T-cell (primary cell): ENCODE results near the gene ANKH. TPM values are rescaled to one million over a fixed set of nuclear protein-coding genes. Genes with fewer than 3 reads are reported as not detected.

Experiments
- ATAC-seq, 4 experiments: fragments of 200-7000 bp in 3 of 4; fragments of 150-1000 bp in 1 of 4; cut with Tn5 transposase; replicated peaks in 1 of 4; 1 replicate in 3 of 4; 2 replicates in 1 of 4; pipeline ENCODE4 v1.10.0; 2021; ENCODE audit warnings: moderate library complexity in 3 of 4, mild to moderate bottlenecking in 2 of 4, moderate number of reproducible peaks in 1 of 4
- CTCF ChIA-PET, 2 donors: fragments of 300-600 bp; sonication (Branson Sonifier 250); formaldehyde crosslinking; loops; one replicate each; lab custom pipeline; 2022; ENCODE audit warnings: antibody characterized with exemption in 2 of 2; lab: Charles Lee
- POLR2A ChIA-PET, 2 donors: fragments of 300-600 bp; sonication (Branson Sonifier 250); formaldehyde crosslinking; loops; one replicate each; lab custom pipeline; 2022; ENCODE audit warnings: antibody characterized with exemption in 2 of 2; lab: Charles Lee
- DNase-seq, 35 experiments: peaks; one replicate each; pipeline versions ENCODE4 v3.0.0 to v3.0.0-alpha.2; 2013 to 2023
- H3K27ac ChIP-seq: one replicate; pipeline ENCODE4 v1.5.1; 2013; ENCODE audit warnings: low read length
- H3K27me3 ChIP-seq, 2 experiments: replicated peaks in 1 of 2; 1 replicate in 1 of 2; 2 replicates in 1 of 2; pipeline versions ENCODE4 v1.6.1 to v1.7.0; 2013; ENCODE audit warnings: low read length in 1 of 2, mixed read lengths in 1 of 2; ENCODE audit not compliant: control insufficient read depth in 2 of 2, insufficient read depth in 2 of 2; ENCODE audit errors: extremely low read depth in 1 of 2
- H3K36me3 ChIP-seq, 2 donors: 1 replicate in 1 of 2; 2 replicates in 1 of 2; pipeline versions ENCODE4 v1.6.1 to v1.7.0; 2013; ENCODE audit warnings: low read length in 1 of 2; ENCODE audit not compliant: control insufficient read depth in 2 of 2, insufficient read depth in 1 of 2; ENCODE audit errors: extremely low read depth in 1 of 2
- H3K4me1 ChIP-seq, 2 experiments: 1 replicate in 1 of 2; 2 replicates in 1 of 2; pipeline versions ENCODE4 v1.6.1 to v1.7.0; 2013; ENCODE audit warnings: low read length in 2 of 2, mixed read lengths in 1 of 2; ENCODE audit not compliant: insufficient read depth in 2 of 2, control insufficient read depth in 1 of 2; ENCODE audit errors: extremely low read depth in 1 of 2
- H3K4me3 ChIP-seq, 2 donors: 1 replicate in 1 of 2; 2 replicates in 1 of 2; pipeline versions ENCODE4 v1.5.1 to v1.7.0; 2013; ENCODE audit warnings: mild to moderate bottlenecking in 2 of 2, low read length in 1 of 2, moderate library complexity in 1 of 2; ENCODE audit not compliant: control insufficient read depth in 1 of 2; ENCODE audit errors: extremely low read depth in 1 of 2
- H3K9me3 ChIP-seq: 2 replicates; pipeline ENCODE4 v1.7.0; 2013
- H3K27ac Mint-ChIP-seq, 2 donors: one replicate each; pipeline ENCODE4 v1.8.0; 2020 to 2021; ENCODE audit warnings: mild to moderate bottlenecking in 2 of 2, mixed read lengths in 2 of 2
- H3K27me3 Mint-ChIP-seq, 2 donors: one replicate each; pipeline ENCODE4 v1.8.0; 2021 to 2022; ENCODE audit warnings: mixed read lengths in 2 of 2
- H3K36me3 Mint-ChIP-seq: one replicate; pipeline ENCODE4 v1.8.0; 2021; ENCODE audit warnings: mixed read lengths
- H3K4me1 Mint-ChIP-seq, 3 donors: one replicate each; pipeline ENCODE4 v1.8.0; 2020 to 2022; ENCODE audit warnings: mixed read lengths in 3 of 3, mild to moderate bottlenecking in 1 of 3
- H3K4me3 Mint-ChIP-seq, 3 donors: one replicate each; pipeline ENCODE4 v1.8.0; 2020 to 2022; ENCODE audit warnings: mild to moderate bottlenecking in 3 of 3, mixed read lengths in 3 of 3, moderate library complexity in 3 of 3
- H3K9me3 Mint-ChIP-seq, 3 donors: one replicate each; pipeline ENCODE4 v1.8.0; 2020 to 2022; ENCODE audit warnings: mixed read lengths in 3 of 3
- WGBS: methylation state at CpG from one replicate; pipeline ENCODE4 v1.1.5; 2013; ENCODE audit warnings: missing lambda C conversion rate; ENCODE audit not compliant: insufficient coverage; 5-methylcytosine and 5-hydroxymethylcytosine counted together
- total RNA-seq, 35 experiments: library from RNA in 6 of 35; stranded (reverse) in 6 of 35; fragments of 120-200 nt in 1 of 35; gene quantifications; one replicate each; pipeline versions ENCODE4 v1.2.1 to v1.2.4 and lab custom pipeline; 2013 to 2026

ANKH gene
- total RNA-seq, 5 donors from 2014 or later (not counting 1 experiment from before 2014, with no cell fraction given): 98.9 to 200 (median 167) TPM

- Mint-ChIP-seq H3K9me3 (no peaks in the 10 kb centered on the region), H3K36me3 (no peaks in the 10 kb centered on the region), H3K27ac (no peak overlapping the region), H3K4me1 (no peaks in the 10 kb centered on the region), H3K4me3 (no peak overlapping the region), H3K27me3 (no peaks in the 10 kb centered on the region)
- Histone ChIP-seq H3K9me3 (no peaks in the 10 kb centered on the region), H3K27me3 (no peaks in the 10 kb centered on the region), H3K27ac (no peak overlapping the region), H3K36me3 (no peaks in the 10 kb centered on the region), H3K4me1 (no peaks in the 10 kb centered on the region), H3K4me3 (no peak overlapping the region)
- POLR2A ChIA-PET: no interaction called here
- ATAC-seq: no peak
- DNase-seq: no peak
- CTCF ChIA-PET: no interaction called here
- WGBS: 77% methylated on average over 4 of the region's 7 CpGs
Observed at GRCh38 chr5:14914193-14914592, 42.6 kb upstream of the ANKH start.

GRCh38 chr5:14913096-14913495 lies 41.5 kb upstream of the ANKH start:
- Histone ChIP-seq H3K9me3 (no peaks in the 10 kb centered on the region), H3K36me3 (no peaks in the 10 kb centered on the region), H3K4me3 (no peak overlapping the region), H3K27me3 (no peaks in the 10 kb centered on the region), H3K27ac (no peak overlapping the region), H3K4me1 (no peaks in the 10 kb centered on the region)
- Mint-ChIP-seq H3K9me3 (no peaks in the 10 kb centered on the region), H3K27ac (no peak overlapping the region), H3K4me1 (no peaks in the 10 kb centered on the region), H3K36me3 (no peaks in the 10 kb centered on the region), H3K27me3 (no peaks in the 10 kb centered on the region), H3K4me3 (no peak overlapping the region)
- ChIA-PET POLR2A (no interaction called here), CTCF (no interaction called here)
- WGBS: 82% methylated on average over 5 of the region's 5 CpGs
- ATAC-seq (no peak), DNase-seq (no peak)

GRCh38 chr5:14912206-14912605 lies 40.6 kb upstream of the ANKH start:
- Mint-ChIP-seq H3K4me1 (no peaks in the 10 kb centered on the region), H3K9me3 (no peaks in the 10 kb centered on the region), H3K27ac (no peak overlapping the region), H3K36me3 (no peaks in the 10 kb centered on the region), H3K27me3 (no peaks in the 10 kb centered on the region), H3K4me3 (no peak overlapping the region)
- no peaks in the 10 kb centered on the region for H3K36me3 ChIP-seq
- no peaks in the 10 kb centered on the region for H3K4me1 ChIP-seq
- no peaks in the 10 kb centered on the region for H3K27me3 ChIP-seq
- H3K4me3 ChIP-seq: no peak overlapping the region
- POLR2A ChIA-PET: no interaction called here
- ATAC-seq: no peak
- no peak overlapping the region for H3K27ac ChIP-seq
- no peaks in the 10 kb centered on the region for H3K9me3 ChIP-seq
- 80% methylated on average over 1 of the region's 7 CpGs for WGBS
- CTCF ChIA-PET: no interaction called here
- DNase-seq: no peak

- DNase-seq (no peak), ATAC-seq (no peak)
- Mint-ChIP-seq H3K4me3 (no peak overlapping the region), H3K36me3 (no peaks in the 10 kb centered on the region), H3K27ac (no peak overlapping the region), H3K27me3 (no peaks in the 10 kb centered on the region), H3K9me3 (no peaks in the 10 kb centered on the region), H3K4me1 (no peaks in the 10 kb centered on the region)
- H3K27me3 ChIP-seq: no peaks in the 10 kb centered on the region
- no peak overlapping the region for H3K4me3 ChIP-seq
- CTCF ChIA-PET: no interaction called here
- no peaks in the 10 kb centered on the region for H3K36me3 ChIP-seq
- H3K4me1 ChIP-seq: no peaks in the 10 kb centered on the region
- no peaks in the 10 kb centered on the region for H3K9me3 ChIP-seq
- POLR2A ChIA-PET: no interaction called here
- no CpG with 5 or more reads among the region's 2 CpGs for WGBS
- H3K27ac ChIP-seq: no peak overlapping the region
Observed at GRCh38 chr5:14909369-14909768, 37.8 kb upstream of the ANKH start.

- Mint-ChIP-seq H3K4me1 (no peaks in the 10 kb centered on the region), H3K4me3 (no peak overlapping the region), H3K27ac (no peak overlapping the region), H3K9me3 (no peaks in the 10 kb centered on the region), H3K36me3 (no peaks in the 10 kb centered on the region), H3K27me3 (no peaks in the 10 kb centered on the region)
- Histone ChIP-seq H3K4me3 (no peak overlapping the region), H3K36me3 (no peaks in the 10 kb centered on the region), H3K4me1 (no peaks in the 10 kb centered on the region), H3K9me3 (no peaks in the 10 kb centered on the region), H3K27me3 (no peaks in the 10 kb centered on the region), H3K27ac (no peak overlapping the region)
- CTCF ChIA-PET: no interaction called here
- POLR2A ChIA-PET: no interaction called here
- no peak for ATAC-seq
- DNase-seq: no peak
- 98% methylated on average over 4 of the region's 6 CpGs for WGBS
Observed at GRCh38 chr5:14908172-14908571, 36.6 kb upstream of the ANKH start.

- ChIA-PET CTCF (no interaction called here), POLR2A (interaction anchor here in 1 of 2 donors (0.5 to 0.7 kb wide), 2 partner anchors 55 to 201 kb away, joined by 3 read pairs; no protein-coding TSS in a partner anchor)
- H3K4me3 ChIP-seq: no peak overlapping the region
- no peak overlapping the region for H3K27ac ChIP-seq
- H3K27ac Mint-ChIP-seq: no peak overlapping the region
- no peaks in the 10 kb centered on the region for H3K4me1 ChIP-seq
- H3K9me3 Mint-ChIP-seq: no peaks in the 10 kb centered on the region
- no peak overlapping the region for H3K4me3 Mint-ChIP-seq
- no peaks in the 10 kb centered on the region for H3K36me3 Mint-ChIP-seq
- H3K36me3 ChIP-seq: no peaks in the 10 kb centered on the region
- 100% methylated on average over 1 of the region's 3 CpGs for WGBS
- H3K9me3 ChIP-seq: no peaks in the 10 kb centered on the region
- no peaks in the 10 kb centered on the region for H3K27me3 ChIP-seq
- no peak for DNase-seq
- no peak for ATAC-seq
- no peaks in the 10 kb centered on the region for H3K4me1 Mint-ChIP-seq
- peaks cover 0 to 1% of the 10 kb centered on the region in 2 donors for H3K27me3 Mint-ChIP-seq
Observed at GRCh38 chr5:14906628-14907027, 35.0 kb upstream of the ANKH start.
